PC-3 (cell line): ENCODE measurements around the gene NAT9.

Experiments
- EZH2 ChIP-seq: fragments of 300-600 bp; sonication (generic); IDR thresholded peaks from one replicate; pipeline ENCODE4 v1.6.1; 2017; ENCODE audit warnings: antibody characterized with exemption, mild to moderate bottlenecking, low read length; ENCODE audit not compliant: unreplicated experiment
- EZH2phosphoT487 ChIP-seq: fragments of 300-600 bp; sonication (generic); IDR thresholded peaks from 2 replicates; pipeline ENCODE4 v1.6.1; 2018; ENCODE audit warnings: mild to moderate bottlenecking, antibody characterized with exemption, low read length, borderline replicate concordance
- TF ChIP-seq, protein P1 (sequence below): fragments of 300-600 bp; sonication (generic); conservative IDR thresholded peaks from 2 replicates; pipeline ENCODE4 v1.5.1; 2017; ENCODE audit warnings: antibody characterized with exemption, low read depth, mild to moderate bottlenecking, low read length

DNA sequence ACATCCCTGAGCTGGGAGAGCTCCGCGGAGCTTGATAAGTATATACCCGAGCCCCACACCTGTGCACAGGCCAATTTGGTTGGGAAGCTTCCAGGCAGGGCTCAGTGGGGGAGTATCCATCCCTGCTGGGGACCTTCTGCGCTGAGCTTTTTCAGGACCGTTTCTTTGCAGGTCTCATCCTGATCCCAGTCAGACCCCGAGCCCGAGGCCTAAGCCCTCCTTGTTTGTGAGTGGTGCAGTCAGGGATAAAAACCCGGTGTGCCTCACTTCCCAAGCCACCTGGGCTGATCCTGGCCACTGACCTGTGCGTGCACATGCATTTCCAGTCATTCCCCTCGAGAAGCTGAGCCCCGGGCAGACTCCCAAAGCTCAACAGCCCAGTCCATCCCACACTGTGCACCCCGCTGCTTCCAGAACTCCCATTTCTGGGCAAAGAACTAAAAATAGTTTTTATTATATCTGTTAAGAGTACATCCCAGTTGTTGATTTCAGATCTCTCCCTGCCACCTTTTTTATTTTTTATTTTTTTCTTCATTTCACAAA lies 27.3 kb upstream of the NAT9 start:
- TF ChIP-seq, protein P1, sequence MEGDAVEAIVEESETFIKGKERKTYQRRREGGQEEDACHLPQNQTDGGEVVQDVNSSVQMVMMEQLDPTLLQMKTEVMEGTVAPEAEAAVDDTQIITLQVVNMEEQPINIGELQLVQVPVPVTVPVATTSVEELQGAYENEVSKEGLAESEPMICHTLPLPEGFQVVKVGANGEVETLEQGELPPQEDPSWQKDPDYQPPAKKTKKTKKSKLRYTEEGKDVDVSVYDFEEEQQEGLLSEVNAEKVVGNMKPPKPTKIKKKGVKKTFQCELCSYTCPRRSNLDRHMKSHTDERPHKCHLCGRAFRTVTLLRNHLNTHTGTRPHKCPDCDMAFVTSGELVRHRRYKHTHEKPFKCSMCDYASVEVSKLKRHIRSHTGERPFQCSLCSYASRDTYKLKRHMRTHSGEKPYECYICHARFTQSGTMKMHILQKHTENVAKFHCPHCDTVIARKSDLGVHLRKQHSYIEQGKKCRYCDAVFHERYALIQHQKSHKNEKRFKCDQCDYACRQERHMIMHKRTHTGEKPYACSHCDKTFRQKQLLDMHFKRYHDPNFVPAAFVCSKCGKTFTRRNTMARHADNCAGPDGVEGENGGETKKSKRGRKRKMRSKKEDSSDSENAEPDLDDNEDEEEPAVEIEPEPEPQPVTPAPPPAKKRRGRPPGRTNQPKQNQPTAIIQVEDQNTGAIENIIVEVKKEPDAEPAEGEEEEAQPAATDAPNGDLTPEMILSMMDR: no peak
- no peak for TF ChIP-seq EZH2phosphoT487
- no peak for TF ChIP-seq EZH2
